GM13976 (cell line): ENCODE measurements around the gene PXDC1.

Source experiments
- DNase-seq: peaks from one replicate; pipeline ENCODE4 v3.0.0; 2012; ENCODE audit warnings: low spot score
- CTCF ChIP-seq: IDR thresholded peaks from 2 replicates; pipeline ENCODE4 v1.5.1; 2012; ENCODE audit warnings: borderline replicate concordance, mild to moderate bottlenecking; ENCODE audit not compliant: insufficient read depth; ENCODE audit errors: extremely low read depth, missing control alignments, control extremely low read depth
- in situ Hi-C: fragments of 300-500 bp; cut with MboI; formaldehyde crosslinking; loops from one replicate; pipeline ENCODE4 v1.12.0; 2022; ENCODE audit warnings: low sequenced_read_pairs, mixed read lengths, inconsistent platforms; ENCODE audit not compliant: unreplicated experiment

Gene PXDC1

DNA sequence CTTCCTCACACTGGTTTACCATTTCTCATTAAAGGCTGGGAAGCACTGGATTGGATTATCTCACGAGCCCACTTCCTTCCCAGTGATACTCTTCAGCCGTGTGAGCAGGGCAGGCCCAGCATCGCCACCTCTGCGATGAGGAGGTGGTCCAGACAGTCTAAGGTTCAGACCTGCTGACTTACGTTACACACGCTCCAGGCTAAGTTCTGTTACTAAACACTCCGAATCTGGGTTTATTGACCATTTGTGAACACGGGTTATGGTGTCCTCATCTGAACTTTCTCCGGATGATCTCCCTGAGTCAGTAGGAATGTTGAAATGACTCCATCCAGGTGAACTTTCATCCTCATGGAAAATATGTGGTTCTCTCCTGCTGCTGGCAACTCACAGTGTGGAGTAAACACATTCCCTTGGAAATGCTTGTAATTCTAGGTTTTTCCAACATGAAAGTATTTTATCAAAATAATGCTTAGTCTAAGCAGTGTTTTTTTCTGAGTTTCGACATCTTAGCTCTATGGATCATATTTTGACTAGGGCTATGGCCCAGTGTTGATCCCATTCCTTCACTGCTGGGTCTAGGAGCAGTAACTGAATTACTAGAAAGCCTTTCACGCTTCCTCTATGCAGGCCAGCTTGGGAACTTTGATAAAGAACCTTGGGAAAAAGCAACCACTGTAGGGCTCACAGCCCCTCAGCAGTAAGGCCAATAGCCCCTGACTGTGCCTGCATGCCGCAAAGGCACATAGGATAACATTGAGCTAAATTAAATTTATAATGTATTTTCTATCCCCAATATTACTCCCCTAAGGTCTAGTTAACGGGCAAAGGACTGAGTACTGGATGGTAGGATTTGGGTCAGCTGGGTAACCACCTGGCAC, 37.7 kb upstream of the PXDC1 start:
- no peak for TF ChIP-seq CTCF
- in situ Hi-C loops: no loop called here
- DNase-seq: no peak

GRCh38 chr6:3788408-3789017, 37.0 kb upstream of the PXDC1 start:
- DNase-seq: no peak
- in situ Hi-C loops: no loop called here
- TF ChIP-seq CTCF: no peak

- in situ Hi-C loops: no loop called here
- DNase-seq: no peak
- TF ChIP-seq CTCF: no peak
These were observed 34.6 kb upstream of the PXDC1 start for GRCh38 chr6:3786141-3786540.

DNA sequence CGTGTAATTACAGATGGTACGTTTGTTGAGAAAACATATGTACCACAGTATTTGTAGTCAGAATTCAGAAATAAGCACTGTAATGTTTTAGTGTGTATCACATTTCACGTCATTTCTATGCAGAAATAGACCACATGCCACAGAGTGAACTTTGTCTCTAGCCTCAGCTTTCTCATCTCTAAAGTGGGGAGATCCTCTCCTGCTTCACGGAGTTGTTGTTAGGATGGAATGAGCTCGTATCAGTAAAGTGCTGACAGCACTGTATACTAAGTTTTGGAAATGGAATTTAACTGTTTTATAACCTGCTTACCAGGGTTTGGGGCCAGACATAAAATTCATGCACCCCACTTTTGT, 34.2 kb upstream of the PXDC1 start:
- in situ Hi-C loops: no loop called here
- TF ChIP-seq CTCF: no peak
- no peak for DNase-seq

DNA sequence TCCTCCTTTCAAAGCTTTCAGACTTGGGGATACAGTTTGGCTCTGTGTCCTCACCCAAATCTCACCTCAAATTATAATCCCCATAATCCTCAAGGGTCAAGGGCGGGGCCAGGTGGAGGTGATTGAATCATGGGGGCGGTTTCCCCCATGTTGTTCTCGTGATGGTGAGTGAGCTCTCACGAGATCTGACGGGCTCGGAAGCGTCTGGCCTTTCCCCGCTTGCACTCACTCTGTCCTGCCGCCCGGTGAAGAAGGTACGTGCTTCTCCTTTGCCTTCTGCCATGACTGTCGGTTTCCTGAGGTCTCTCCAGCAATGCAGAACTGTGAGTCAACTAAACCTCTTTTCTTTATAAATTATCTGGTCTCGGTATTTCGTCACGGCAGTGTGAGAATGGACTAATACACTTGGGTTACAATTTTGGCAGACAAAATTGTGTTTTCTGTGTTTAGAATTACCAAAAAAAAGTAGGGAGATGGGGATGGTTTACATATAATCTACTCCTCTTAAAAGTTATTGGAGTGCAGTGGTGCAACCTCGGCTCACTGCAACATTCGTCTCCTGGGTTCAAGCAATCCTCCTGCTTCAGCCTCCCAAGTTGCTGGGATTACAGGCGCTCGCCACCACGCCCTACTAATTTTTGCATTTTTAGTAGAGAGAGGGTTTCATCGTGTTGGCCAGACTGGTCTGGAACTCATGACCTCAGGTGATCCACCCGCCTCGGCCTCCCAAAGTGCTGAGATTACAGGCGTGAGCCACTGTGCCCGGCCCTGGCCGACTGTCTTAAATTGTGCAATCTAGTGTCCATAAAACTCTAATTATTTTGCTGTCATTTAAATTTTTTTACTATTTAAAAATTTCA, 33.6 kb upstream of the PXDC1 start:
- no peak for TF ChIP-seq CTCF
- no peak for DNase-seq

GRCh38 chr6:3784423-3784822, 32.9 kb upstream of the PXDC1 start:
- TF ChIP-seq CTCF: no peak
- in situ Hi-C loops: no loop called here
- no peak for DNase-seq

More for the DNA sequence above, 33.6 kb upstream of the PXDC1 start:
- in situ Hi-C loops: no loop called here
